CD4-positive, alpha-beta T cell (primary cell): ENCODE data around the gene ZNF37A. TPM values are rescaled to one million over a fixed set of nuclear protein-coding genes. Genes with fewer than 3 reads are reported as not detected.

ENCODE experiments used
- ATAC-seq: fragments of 200-7000 bp; cut with Tn5 transposase; one replicate; pipeline ENCODE4 v1.10.0; 2022; ENCODE audit warnings: mild to moderate bottlenecking; ENCODE audit not compliant: poor library complexity
- CTCF ChIA-PET: fragments of 350-600 bp; sonication (Branson Sonifier 250); formaldehyde crosslinking; loops from one replicate; lab custom pipeline; 2021; ENCODE audit warnings: antibody characterized with exemption, inconsistent platforms; lab: Charles Lee
- POLR2A ChIA-PET: fragments of 350-600 bp; sonication (Branson Sonifier 250); formaldehyde crosslinking; loops from one replicate; lab custom pipeline; 2021; ENCODE audit warnings: antibody characterized with exemption, inconsistent platforms; lab: Charles Lee
- DNase-seq, 14 experiments: peaks; one replicate each; pipeline ENCODE4 v3.0.0-alpha.2; 2013 to 2020; ENCODE audit warnings: mixed read lengths in 2 of 14
- H3K27ac ChIP-seq, 2 donors: one replicate each; pipeline versions ENCODE4 v1.5.1 to v1.7.0; 2013; ENCODE audit warnings: low read length in 2 of 2, low read depth in 1 of 2, mild to moderate bottlenecking in 1 of 2
- H3K27me3 ChIP-seq, 2 experiments: 1 replicate in 1 of 2; 2 replicates in 1 of 2; pipeline versions ENCODE4 v1.6.1 to v1.7.0; 2013; ENCODE audit warnings: low read length in 2 of 2, control low read depth in 1 of 2, mild to moderate bottlenecking in 1 of 2, moderate library complexity in 1 of 2; ENCODE audit not compliant: insufficient read depth in 2 of 2, control insufficient read depth in 1 of 2
- H3K36me3 ChIP-seq: one replicate; pipeline ENCODE4 v1.6.1; 2013; ENCODE audit warnings: low read length, control low read depth; ENCODE audit not compliant: insufficient read depth
- H3K4me1 ChIP-seq: one replicate; pipeline ENCODE4 v1.6.1; 2013; ENCODE audit warnings: low read length, control low read depth; ENCODE audit not compliant: insufficient read depth
- H3K4me3 ChIP-seq: one replicate; pipeline ENCODE4 v1.5.1; 2013; ENCODE audit warnings: mild to moderate bottlenecking, low read length, moderate library complexity
- H3K9me3 ChIP-seq, 2 experiments: 1 replicate in 1 of 2; 2 replicates in 1 of 2; pipeline versions ENCODE4 v1.6.1 to v1.7.0; 2013; ENCODE audit warnings: low read length in 2 of 2, mild to moderate bottlenecking in 2 of 2, control low read depth in 1 of 2, moderate library complexity in 1 of 2; ENCODE audit not compliant: control insufficient read depth in 1 of 2, insufficient read depth in 1 of 2
- H3K27ac Mint-ChIP-seq: one replicate; pipeline ENCODE4 v1.8.0; 2020; ENCODE audit warnings: mixed read lengths
- H3K27me3 Mint-ChIP-seq: one replicate; pipeline ENCODE4 v1.8.0; 2021; ENCODE audit warnings: mixed read lengths
- H3K36me3 Mint-ChIP-seq: one replicate; pipeline ENCODE4 v1.8.0; 2021; ENCODE audit warnings: low read depth, mixed read lengths
- H3K4me1 Mint-ChIP-seq: one replicate; pipeline ENCODE4 v1.8.0; 2021; ENCODE audit warnings: low read depth, mixed read lengths
- H3K4me3 Mint-ChIP-seq: one replicate; pipeline ENCODE4 v1.8.0; 2020; ENCODE audit warnings: mild to moderate bottlenecking, mixed read lengths
- H3K9me3 Mint-ChIP-seq: one replicate; pipeline ENCODE4 v1.8.0; 2020; ENCODE audit warnings: mixed read lengths
- intact Hi-C, 2 experiments: fragments of 100-400 bp; cut with DNase I in 1 of 2; cut with micrococcal nuclease in 1 of 2; formaldehyde crosslinking; loops; one replicate each; pipeline versions ENCODE4 v1.15.1 to v1.9.0; 2023 to 2025; cut with DNase I, micrococcal nuclease
- total RNA-seq, 174 experiments: library from RNA in 2 of 174; stranded (reverse) in 2 of 174; gene quantifications; one replicate each; pipeline ENCODE4 v1.2.3 and lab custom pipeline; 2021 to 2026
- TF ChIP-seq, protein P1 (sequence below): fragments of 200-600 bp; IDR thresholded peaks from one replicate; pipeline ENCODE4 v1.8.0; 2022; ENCODE audit warnings: antibody characterized with exemption, mild to moderate bottlenecking

The ZNF37A gene
- total RNA-seq, 2 experiments from 2014 or later: 14.7 to 15.4 TPM

DNA sequence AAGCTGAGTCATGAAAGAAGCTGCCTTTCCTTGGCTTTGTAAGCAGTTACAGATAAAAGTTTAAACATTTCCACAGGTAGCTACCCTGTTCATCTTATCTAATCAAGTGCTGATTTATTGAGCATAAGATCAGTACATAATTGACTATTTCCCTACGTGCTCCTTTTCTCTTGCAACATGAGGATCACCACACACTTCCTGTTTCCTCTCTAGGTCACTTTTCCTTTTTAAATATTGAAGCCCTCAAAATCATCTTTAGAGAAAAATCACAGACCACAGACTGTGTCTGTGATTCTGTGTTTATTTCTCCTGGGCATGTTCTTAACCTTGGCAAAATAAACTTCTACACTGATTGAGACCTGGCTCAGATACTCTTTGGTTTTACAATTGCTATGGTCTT, 69.5 kb downstream of the ZNF37A start:
- H3K9me3 Mint-ChIP-seq: peaks cover 7% of the 10 kb centered on the region
- TF ChIP-seq, protein P1, sequence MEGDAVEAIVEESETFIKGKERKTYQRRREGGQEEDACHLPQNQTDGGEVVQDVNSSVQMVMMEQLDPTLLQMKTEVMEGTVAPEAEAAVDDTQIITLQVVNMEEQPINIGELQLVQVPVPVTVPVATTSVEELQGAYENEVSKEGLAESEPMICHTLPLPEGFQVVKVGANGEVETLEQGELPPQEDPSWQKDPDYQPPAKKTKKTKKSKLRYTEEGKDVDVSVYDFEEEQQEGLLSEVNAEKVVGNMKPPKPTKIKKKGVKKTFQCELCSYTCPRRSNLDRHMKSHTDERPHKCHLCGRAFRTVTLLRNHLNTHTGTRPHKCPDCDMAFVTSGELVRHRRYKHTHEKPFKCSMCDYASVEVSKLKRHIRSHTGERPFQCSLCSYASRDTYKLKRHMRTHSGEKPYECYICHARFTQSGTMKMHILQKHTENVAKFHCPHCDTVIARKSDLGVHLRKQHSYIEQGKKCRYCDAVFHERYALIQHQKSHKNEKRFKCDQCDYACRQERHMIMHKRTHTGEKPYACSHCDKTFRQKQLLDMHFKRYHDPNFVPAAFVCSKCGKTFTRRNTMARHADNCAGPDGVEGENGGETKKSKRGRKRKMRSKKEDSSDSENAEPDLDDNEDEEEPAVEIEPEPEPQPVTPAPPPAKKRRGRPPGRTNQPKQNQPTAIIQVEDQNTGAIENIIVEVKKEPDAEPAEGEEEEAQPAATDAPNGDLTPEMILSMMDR: no peak
- peaks cover 6% of the 10 kb centered on the region for H3K27me3 Mint-ChIP-seq

DNA sequence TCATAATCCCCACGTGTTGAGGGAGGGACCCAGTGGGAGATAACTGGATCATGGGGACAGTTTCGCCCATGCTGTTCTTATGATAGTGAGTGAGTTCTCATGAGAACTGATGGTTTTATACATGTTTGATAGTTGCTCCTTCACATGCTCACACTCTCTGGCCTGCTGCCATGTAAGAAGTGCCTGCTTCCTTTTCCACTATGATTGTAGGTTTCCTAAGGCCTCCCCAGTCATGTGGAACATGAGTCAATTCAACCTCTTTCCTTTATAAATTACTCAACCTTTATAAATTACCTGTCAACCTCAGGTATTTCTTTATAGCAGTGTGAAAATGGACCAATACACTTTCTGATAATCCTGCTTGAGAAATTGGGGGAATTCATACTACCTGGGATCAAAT, 80.2 kb downstream of the ZNF37A start:
- Histone ChIP-seq H3K4me1 (no peaks in the 10 kb centered on the region), H3K36me3 (no peaks in the 10 kb centered on the region), H3K4me3 (no peak overlapping the region), H3K27ac (no peak overlapping the region), H3K27me3 (no peaks in the 10 kb centered on the region), H3K9me3 (no peaks in the 10 kb centered on the region)
- TF ChIP-seq, protein P1: no peak
- Mint-ChIP-seq H3K9me3 (peaks cover 8% of the 10 kb centered on the region), H3K27me3 (no peaks in the 10 kb centered on the region), H3K4me3 (no peak overlapping the region), H3K27ac (no peak overlapping the region), H3K4me1 (no peaks in the 10 kb centered on the region), H3K36me3 (no peaks in the 10 kb centered on the region)
- POLR2A ChIA-PET: no interaction called here
- intact Hi-C loops: no loop called here
- DNase-seq (no peak), ATAC-seq (no peak)
- CTCF ChIA-PET: no interaction called here

More for the DNA sequence above, 69.5 kb downstream of the ZNF37A start:
- no peak overlapping the region for H3K4me3 Mint-ChIP-seq
- DNase-seq (no peak), ATAC-seq (no peak)
- CTCF ChIA-PET: interaction anchor here (0.8 kb wide), 1 partner anchor 10 kb away, joined by 3 read pairs; no protein-coding TSS in a partner anchor
- Histone ChIP-seq H3K36me3 (no peaks in the 10 kb centered on the region), H3K9me3 (peaks cover 6 to 12% of the 10 kb centered on the region in 2 experiments), H3K27me3 (peaks cover 0 to 2% of the 10 kb centered on the region in 2 experiments), H3K4me3 (no peak overlapping the region), H3K27ac (no peak overlapping the region), H3K4me1 (no peaks in the 10 kb centered on the region)
- intact Hi-C loops: no loop called here
- no peaks in the 10 kb centered on the region for H3K36me3 Mint-ChIP-seq
- POLR2A ChIA-PET: no interaction called here
- H3K4me1 Mint-ChIP-seq: no peaks in the 10 kb centered on the region
- H3K27ac Mint-ChIP-seq: no peak overlapping the region

DNA sequence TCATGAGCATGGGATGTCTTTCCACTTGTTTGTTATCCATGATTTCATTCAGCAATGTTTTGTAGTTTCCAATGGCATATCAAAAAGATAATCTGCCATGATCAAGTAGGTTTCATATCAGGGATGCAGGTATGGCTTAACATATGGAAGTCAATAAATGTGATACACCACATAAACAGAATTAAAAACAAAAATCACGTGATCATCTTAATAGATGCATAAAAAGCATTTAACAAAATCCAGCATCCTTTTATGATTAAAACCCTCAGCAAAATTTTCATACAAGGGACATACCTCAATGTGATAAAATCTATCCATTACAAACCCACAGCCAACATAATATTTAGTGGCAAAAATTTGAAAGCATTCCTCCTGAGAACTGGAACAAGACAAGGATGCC, 90.3 kb downstream of the ZNF37A start:
- Histone ChIP-seq H3K4me3 (no peak overlapping the region), H3K9me3 (peaks cover 0 to 3% of the 10 kb centered on the region in 2 experiments), H3K4me1 (no peaks in the 10 kb centered on the region), H3K27ac (no peak overlapping the region), H3K27me3 (no peaks in the 10 kb centered on the region), H3K36me3 (no peaks in the 10 kb centered on the region)
- peaks cover 13% of the 10 kb centered on the region for H3K27me3 Mint-ChIP-seq
- intact Hi-C loops: no loop called here
- CTCF ChIA-PET: no interaction called here
- ATAC-seq (no peak), DNase-seq (no peak)
- H3K36me3 Mint-ChIP-seq: no peaks in the 10 kb centered on the region
- no peak overlapping the region for H3K27ac Mint-ChIP-seq
- H3K9me3 Mint-ChIP-seq: peaks cover 13% of the 10 kb centered on the region
- TF ChIP-seq, protein P1: no peak
- POLR2A ChIA-PET: no interaction called here
- H3K4me1 Mint-ChIP-seq: no peaks in the 10 kb centered on the region
- H3K4me3 Mint-ChIP-seq: no peak overlapping the region

Other genes starting within 250 kb of the ZNF37A start
- gene ZNF248, start 236.7 kb upstream of the ZNF37A start, total RNA-seq: 1 to 10 TPM; 3.2 to 3.4 TPM
- 1 to 10 TPM; 4.6 to 5.4 TPM for gene ZNF25, start 117.7 kb upstream of the ZNF37A start, total RNA-seq
- gene ZNF33A, start 83.7 kb upstream of the ZNF37A start, total RNA-seq: 10 to 100 TPM; 25.9 to 30.3 TPM